GM18861 (cell line): ENCODE measurements around the gene MCOLN2.
"Not testable (repeated sequence)": the region's sequence is repeated elsewhere in the genome, so short reads cannot be mapped to it uniquely, and the experiment has no call there.

Experiments used
- ATAC-seq: cut with Tn5 transposase; IDR thresholded peaks from one replicate; pipeline ENCODE4 v1.9.1; 2021; ENCODE audit not compliant: unreplicated experiment

Gene MCOLN2

DNA sequence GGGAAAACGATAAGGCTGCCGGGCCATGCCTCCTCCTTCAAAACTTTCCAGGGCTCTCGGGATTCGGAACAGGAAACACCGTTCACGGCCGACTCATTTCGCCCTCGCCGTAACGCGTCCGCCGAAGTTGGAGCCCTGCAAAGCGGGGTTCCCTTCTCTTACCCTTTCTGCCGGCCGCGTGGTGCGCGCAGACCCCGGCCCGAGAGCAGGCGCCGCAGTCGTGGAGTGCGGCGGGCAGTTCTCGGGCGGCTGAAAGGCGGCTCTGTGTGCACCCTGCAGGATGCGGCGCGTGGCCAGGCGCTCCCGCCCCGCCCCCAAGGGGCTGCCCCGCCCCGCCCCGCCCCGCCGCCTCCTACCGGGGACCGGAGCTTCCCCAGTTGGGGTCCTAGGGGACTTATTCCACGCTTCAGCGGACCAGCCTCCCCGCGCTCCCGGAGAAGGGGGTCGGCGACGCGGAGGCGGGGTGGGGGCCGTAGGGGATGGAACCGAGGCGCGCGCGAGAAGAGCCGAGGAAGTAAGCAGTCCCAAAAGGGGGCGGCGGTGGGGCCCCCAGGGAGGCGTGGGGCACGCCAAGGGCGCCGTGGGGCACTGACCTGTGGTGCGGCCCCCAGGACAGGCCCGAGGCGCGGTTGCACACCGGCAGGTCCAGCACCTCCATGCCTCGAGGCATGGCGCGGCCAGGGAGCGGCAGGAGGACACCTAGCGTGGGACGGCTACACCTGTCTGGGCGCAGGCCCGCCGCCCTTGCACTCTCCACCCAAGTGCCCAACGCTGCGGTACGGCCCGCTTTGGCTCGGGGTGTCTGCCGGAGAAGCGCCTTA is at the start of gene MCOLN2:
MCOLN2 (minus strand) TSS at position 268 of the 821 bp plus-strand sequence; CDS start at position 27, 241 bp downstream.
- ATAC-seq = peak; percentile 26

DNA sequence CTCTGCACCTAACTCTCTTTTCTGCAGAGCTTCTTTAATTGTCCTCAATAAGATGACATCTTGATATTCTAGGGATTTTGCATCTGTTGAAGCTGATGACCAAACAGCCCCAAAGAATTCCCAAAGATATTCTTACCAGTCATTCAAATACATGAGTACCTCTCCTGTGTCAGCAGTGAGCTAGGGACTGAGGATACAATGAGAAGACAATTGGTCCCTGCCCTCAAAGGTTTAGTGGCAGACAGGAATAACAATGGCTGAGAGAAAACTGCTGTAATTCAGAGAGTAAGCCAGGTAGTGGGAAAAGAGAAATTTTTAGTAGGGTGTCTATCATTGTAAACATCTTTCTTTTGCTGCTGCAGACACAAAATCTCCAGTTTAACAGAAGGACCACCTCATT is 45.5 kb upstream of the MCOLN2 start:
- ATAC-seq = no peak

DNA sequence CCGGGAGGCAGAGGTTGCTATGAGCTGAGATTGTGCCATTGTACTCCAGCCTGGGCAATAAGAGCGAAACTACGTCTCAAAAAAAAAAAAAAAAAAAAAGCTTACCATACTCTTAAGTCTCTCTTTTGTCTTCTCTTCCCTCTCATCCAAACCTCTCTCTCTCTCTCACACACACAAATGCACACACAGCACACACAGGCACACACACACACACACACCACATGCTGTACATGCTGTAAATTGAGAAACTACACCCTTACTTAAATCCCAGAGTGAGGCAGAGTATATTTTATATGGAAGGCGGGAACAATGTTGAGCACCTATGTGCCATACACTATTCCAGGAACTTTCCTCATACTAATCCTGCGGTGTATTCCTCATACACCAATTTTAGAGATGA is 44.9 kb upstream of the MCOLN2 start:
- ATAC-seq = no peak

- no peak for ATAC-seq
Measured at GRCh38 chr1:85033221-85033620, 36.3 kb upstream of the MCOLN2 start.

GRCh38 chr1:85030536-85030935 is 33.6 kb upstream of the MCOLN2 start:
- ATAC-seq = no peak

GRCh38 chr1:85028151-85028550 is 31.2 kb upstream of the MCOLN2 start:
- no peak for ATAC-seq

DNA sequence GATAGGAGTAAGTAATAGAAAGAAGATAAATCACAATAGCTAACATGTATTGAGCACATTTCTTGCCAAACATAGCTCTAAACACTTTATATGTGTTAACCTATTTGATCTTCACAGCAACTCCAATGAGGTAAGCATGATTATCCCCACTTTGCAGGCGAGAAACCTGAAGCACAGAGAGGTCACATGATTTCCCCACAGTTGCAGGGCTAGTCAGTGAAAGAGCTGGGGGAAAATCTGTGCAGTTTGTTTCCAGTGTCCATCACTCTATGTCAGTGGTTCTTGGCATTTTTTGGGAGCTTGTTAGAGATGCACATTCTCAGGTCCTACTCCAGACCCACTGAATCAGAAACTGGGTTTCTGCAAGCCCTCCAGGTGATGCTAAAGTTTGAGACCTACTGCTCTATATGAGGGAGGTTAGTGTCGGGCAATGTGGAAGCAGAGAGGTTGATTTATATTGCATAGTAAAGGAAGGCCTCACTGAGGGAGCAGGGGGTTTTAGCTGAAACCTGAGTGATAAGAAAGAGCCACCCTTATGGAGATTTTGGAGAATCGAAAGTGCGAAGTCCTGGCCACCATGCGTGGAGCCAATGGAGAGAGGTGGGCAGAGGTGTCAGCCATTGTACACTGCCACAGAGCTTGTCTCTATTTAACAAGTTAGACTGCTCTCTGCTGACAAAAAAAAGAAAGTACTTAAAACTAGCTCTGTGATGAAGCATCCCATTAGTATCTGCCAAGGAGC is 30.5 kb upstream of the MCOLN2 start:
- peak; percentile 84 for ATAC-seq

DNA sequence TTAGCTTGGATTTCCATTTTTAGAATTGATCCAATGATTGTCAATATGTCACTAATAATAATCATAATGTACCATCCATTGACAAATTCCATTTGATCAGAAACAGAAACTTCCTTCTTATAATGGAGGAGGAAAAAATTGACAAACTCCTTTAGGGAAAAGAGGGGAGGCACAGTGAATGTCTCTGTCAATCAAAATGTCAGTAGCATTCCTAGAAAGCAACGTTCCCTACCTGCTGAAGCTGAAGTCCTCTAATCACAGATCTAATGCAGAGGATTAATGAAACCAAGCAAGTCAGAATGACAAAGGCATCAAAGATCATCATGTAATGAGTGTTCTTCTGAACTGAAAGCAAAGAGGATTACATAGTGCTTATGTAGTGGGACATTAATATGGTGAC is 29.0 kb upstream of the MCOLN2 start:
- no peak for ATAC-seq

DNA sequence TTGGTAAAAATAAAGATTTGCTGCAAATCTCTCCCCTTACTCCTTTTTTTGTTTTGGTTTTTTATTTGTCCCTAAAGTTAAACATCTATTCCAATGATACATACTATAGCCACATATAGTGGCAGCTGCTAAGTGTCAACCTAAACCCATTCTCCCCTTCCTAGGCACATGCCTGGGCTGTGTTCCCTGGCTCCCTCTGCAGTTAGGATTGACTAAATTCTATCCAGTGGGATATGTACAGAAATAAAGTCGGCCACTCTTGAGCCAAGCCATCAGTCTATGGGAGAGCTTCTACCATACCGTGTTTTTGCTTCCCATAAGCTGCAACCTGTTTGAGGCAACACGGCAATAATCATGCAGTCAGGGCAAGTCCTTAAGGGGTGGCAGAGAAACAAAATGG is 27.8 kb upstream of the MCOLN2 start:
- no peak for ATAC-seq

DNA sequence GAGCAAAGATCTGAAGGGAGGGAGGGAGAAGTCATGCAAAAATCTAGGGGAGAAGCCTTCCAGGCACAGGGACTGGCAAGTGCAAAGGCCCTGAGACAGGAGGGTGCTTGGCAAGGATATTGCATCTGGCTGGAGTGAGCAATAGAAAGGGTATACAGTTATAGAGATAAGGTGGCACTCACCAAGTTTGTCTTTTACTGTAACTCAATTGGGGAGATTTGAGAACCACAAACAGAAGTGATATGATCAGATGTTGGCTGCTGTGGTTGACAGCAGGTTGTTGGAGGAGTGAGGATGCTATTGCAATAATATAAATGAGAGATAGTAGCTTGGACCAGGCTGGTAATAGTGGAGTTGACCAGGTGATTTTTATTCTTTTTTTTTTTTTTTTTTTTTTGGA is 25.8 kb upstream of the MCOLN2 start:
- no peak for ATAC-seq

- ATAC-seq = no peak
Measured at GRCh38 chr1:85019994-85020393, 23.1 kb upstream of the MCOLN2 start.

DNA sequence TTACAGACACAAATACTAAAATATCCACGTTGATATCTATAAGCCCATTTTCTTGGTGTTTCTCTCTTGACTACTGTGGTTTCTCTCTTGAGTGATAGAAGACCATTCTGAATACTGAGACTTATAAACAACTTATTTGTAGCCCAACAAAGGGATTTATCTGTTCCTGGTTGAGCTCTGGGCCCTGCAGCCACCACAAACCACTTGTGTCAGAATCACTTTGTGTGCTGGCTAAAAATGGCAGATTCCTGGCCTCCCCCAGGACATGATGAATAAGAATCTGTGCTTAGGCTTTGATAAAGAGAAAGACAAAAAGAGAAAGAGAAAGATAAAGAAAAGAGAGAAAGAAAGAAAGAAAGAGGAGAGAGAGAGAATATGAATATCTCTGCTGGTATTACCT is 18.9 kb upstream of the MCOLN2 start:
- no peak for ATAC-seq

DNA sequence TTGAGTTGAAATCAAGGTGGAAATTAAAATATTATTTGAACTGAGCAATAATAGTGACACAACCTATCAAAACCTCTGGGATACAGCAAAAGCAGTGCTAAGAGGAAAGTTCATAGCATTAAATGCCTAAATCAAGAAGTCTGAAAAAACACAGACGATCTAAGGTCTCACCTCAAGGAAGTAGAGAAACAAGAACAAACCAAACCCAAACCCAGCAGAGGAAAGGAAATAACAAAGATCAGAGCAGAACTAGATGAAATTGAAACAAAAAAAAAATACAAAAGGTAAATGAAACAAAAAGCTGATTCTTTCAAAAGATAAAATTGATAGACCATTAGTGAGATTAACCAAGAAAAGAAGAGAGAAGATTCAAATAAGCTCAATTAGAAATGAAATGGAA is 8.7 kb upstream of the MCOLN2 start:
- not testable (repeated sequence) for ATAC-seq

DNA sequence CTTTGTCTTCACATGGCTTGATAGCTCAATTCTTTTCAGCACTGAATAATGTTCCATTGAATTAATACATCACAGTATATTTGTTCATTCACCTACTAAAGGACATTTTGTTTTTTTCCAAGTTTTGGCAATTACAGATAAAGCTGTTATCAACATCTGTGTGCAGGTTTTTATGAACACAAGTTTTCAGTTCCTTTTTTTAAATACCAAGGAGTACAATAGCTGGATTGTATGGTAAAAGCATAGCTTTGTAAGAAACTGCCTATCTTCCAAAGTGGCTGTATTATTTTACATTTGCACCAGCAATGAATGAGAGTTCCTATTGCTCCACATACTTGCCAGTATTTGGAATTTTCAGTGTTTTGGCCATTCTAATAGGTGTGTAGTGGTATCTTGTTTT is 4.8 kb upstream of the MCOLN2 start:
- peak; percentile 23 for ATAC-seq

DNA sequence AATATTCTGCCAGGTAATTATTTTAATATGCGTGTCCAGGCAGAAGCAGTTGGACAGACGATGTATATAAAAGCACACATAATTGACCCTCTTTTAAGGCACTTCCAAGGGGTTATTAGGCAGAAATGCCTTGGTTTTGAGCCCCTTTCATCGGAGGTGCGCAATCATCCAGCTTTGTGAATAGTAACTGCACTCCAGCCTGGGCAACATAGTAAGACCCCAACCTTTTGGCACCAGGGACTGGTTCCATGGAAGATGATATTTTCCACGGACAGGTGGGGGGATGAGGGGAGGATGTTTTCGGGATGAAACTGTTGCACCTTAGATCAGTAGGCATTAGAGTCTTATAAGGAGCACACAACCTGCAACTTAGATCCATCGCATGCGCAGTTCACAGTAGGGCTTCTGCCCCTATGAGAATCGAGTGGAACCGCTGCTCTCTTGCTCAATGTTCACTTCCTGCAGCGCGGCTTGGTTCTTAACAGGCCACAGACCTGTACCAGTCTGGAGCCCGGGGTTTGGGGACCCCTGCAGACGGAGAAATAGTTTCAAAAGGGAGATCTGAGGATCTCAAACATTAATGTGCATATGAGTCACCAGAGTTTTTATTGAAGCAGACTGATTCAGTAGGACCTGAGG is 1.8 kb upstream of the MCOLN2 start:
- ATAC-seq = peak; percentile 34

- ATAC-seq = no peak
Measured at GRCh38 chr1:84997667-84998600, 1.0 kb upstream of the MCOLN2 start.

DNA sequence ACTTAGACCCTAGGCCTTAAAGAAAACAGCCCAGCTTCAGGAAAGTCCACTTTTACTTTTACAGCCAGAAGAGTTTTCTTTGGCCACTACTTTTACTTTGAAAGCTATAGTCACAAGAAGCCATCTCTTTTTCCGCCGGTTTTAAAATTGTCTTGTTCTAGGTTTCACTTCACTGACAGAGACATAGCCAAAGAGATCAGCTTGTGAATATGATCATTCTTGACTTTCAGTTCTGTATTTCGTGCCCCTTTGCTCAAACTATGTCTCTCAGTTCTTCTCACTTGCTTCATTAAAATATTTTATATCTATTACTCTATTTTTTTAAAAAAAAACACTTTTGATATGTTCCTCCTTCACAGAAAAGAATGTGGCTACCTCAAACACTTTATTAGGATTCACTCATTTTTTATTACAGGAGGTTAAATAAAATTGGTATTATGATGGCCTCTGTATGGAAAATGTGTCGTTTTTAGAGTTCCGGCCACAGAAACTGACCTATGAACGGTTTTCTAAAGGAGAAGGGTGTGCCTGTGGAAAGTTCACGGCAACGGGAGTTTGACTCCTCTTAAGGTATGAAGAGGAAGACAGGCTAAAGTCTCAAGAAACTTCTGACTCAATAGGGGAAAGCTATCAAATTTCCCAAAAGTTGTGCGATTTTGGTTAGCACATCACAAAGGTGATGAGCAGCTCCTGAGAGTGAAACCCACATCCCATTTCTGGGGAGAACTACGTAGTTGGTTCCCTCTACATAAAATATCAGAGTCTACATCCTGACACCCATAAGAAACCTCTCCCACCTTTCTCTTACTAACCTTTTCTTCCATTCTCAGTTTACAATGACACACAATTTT is 1.2 kb downstream of the MCOLN2 start:
- peak; percentile 39 for ATAC-seq

DNA sequence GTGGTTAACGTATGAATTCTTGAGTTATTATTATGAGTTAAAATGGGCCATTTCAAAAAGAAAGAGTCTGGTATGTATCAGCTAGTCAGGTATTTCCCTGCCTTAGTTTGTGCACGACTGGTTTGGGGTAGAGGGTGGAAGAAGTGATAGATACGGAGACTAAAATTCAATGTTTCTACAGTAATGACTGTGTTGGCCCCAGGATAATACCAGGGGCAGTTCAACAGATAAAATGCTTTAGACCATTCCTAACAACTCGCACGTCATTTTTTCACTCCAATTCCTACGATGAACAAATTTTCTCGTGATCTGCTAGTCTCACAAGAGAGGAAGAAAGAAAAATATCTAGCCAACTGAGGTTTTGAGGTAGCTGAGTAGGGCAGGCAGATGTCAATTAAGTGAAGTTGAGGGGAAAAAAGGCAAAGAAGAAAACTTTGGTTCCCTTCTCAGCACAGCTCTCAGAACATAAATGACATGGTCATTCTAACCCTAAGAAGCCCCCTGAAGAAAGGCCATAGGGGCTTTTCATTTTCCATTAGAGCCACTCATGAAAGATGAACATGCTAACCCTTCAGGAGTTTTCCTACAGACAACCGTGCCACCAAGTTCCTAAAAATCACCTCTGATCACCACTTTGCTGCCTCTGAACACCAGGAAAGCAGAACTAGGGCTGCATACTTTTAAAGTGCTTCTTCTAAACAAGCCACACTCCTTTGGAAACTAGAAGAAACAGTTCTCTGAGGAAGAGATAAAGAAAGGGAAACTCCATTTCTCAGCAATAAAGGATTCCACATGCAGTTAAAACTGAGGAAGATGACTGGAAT is 5.6 kb downstream of the MCOLN2 start:
- peak; percentile 28 for ATAC-seq

DNA sequence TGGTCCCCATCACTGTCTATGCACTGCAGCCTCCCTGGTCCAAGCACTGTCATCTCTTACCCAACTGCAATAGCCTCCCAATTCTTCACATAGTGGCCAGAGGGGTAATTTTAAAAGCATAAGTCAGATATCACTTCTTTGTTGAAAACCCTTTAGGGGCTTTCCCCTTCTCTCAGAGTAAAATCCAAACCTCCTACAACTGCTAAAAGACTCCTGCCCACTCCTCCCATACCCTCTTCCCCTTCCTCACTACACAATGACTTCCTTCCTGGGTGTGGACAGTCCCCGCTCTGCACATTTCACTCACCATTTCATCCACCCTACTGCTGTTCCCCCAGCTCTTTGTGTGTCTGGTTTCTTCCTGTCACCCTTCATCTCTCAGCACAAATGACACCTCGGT is 8.3 kb downstream of the MCOLN2 start:
- ATAC-seq = peak; percentile 43
